ENCODE data around the gene BBX.

The BBX gene

DNA sequence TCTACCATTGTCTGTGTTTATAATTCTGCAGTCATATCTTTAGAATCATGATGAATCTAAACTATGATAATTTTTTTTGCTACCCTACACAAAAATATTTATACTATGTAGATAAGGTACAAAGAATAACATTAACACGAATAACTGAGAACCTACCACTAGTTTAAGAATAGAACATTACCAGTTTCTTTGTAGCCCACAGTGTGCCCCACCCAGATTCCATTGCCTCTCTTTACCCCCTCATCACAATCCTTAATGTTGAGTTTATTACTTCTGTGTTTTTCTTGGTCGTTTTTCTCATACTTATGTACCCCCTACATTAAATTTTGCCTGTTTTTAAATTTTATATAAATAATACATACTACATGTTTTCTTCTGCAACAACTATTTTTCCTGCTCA is 140.5 kb downstream of the BBX start:
- Histone ChIP-seq H3K36me3 (no peaks in the 10 kb centered on the region), H3K9me3 (no peaks in the 10 kb centered on the region), H3K27ac (peak overlapping the region; percentile 59 to 74), H3K4me1 (peaks cover 0 to 55% (median 14%) of the 10 kb centered on the region in 4 donors), H3K4me3 (no peak overlapping the region), H3K27me3 (no peaks in the 10 kb centered on the region)
- intact Hi-C loops (cut with DNase I; ENCODE audit: low total_unique reads): no loop called here
- TF ChIP-seq, protein P1, sequence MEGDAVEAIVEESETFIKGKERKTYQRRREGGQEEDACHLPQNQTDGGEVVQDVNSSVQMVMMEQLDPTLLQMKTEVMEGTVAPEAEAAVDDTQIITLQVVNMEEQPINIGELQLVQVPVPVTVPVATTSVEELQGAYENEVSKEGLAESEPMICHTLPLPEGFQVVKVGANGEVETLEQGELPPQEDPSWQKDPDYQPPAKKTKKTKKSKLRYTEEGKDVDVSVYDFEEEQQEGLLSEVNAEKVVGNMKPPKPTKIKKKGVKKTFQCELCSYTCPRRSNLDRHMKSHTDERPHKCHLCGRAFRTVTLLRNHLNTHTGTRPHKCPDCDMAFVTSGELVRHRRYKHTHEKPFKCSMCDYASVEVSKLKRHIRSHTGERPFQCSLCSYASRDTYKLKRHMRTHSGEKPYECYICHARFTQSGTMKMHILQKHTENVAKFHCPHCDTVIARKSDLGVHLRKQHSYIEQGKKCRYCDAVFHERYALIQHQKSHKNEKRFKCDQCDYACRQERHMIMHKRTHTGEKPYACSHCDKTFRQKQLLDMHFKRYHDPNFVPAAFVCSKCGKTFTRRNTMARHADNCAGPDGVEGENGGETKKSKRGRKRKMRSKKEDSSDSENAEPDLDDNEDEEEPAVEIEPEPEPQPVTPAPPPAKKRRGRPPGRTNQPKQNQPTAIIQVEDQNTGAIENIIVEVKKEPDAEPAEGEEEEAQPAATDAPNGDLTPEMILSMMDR (IDR thresholded peaks at IDR 0.05): no peak
- DNase-seq: no peak

GRCh38 chr3:107664614-107665013 is 141.9 kb downstream of the BBX start:
- Histone ChIP-seq H3K27me3 (no peaks in the 10 kb centered on the region), H3K27ac (peak overlapping the region; percentile 29 to 74), H3K4me3 (no peak overlapping the region), H3K36me3 (no peaks in the 10 kb centered on the region), H3K4me1 (peaks cover 0 to 66% (median 18%) of the 10 kb centered on the region in 4 donors), H3K9me3 (no peaks in the 10 kb centered on the region)
- DNase-seq: no peak
- intact Hi-C loops (cut with DNase I; ENCODE audit: low total_unique reads): no loop called here
- TF ChIP-seq, protein P1 (IDR thresholded peaks at IDR 0.05): no peak

DNA sequence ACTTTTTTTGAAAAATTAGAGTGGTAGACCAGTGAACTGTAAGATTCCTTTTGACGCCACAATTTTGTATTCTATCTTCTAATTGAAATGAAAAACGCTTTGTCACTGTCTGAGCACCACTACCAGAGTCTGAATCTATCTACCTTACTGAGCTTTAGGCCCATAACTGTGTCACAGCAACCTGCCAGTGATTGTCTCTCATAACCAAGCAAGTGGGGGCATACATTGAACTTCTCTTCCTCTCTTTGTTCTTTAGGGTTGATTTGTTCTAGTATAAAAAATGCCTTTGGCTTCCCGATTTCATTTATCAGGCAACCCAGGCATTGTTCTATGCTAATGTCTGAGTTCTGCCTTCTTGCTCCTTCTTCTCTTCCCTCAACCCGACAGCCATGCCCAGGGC is 142.6 kb downstream of the BBX start:
- Histone ChIP-seq H3K4me3 (no peak overlapping the region), H3K36me3 (no peaks in the 10 kb centered on the region), H3K4me1 (peaks cover 0 to 72% (median 18%) of the 10 kb centered on the region in 4 donors), H3K9me3 (no peaks in the 10 kb centered on the region), H3K27me3 (no peaks in the 10 kb centered on the region), H3K27ac (peak overlapping the region; percentile 29 to 74)
- DNase-seq: no peak
- TF ChIP-seq, protein P1 (IDR thresholded peaks at IDR 0.05): no peak
- intact Hi-C loops (cut with DNase I; ENCODE audit: low total_unique reads): no loop called here

DNA sequence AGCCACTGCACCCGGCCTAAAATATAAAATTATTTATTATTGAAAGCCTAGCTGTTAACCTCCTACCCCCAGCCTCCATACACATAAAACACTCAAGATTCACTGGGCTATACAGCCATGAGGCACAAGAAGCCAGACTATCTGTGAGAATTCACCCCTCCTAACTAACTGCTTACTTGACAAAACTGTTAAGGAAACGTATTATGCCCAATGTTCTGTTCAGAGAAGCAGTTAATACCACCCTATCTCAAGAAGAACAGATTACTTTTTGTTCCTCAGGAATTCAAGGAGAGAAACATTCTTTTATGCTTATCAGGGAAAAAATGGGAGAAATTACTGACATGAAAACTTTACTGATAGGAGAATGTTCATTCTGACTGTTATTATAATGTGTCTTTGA is 144.1 kb downstream of the BBX start:
- no peak for DNase-seq
- TF ChIP-seq, protein P1 (IDR thresholded peaks at IDR 0.05): no peak
- intact Hi-C loops (cut with DNase I; ENCODE audit: low total_unique reads): no loop called here
- no peaks in the 10 kb centered on the region for H3K36me3 ChIP-seq
- H3K4me1 ChIP-seq: peaks cover 0 to 65% (median 10%) of the 10 kb centered on the region in 4 donors
- H3K4me3 ChIP-seq: no peak overlapping the region
- no peak overlapping the region for H3K27ac ChIP-seq
- H3K27me3 ChIP-seq: no peaks in the 10 kb centered on the region
- H3K9me3 ChIP-seq: no peaks in the 10 kb centered on the region

DNA sequence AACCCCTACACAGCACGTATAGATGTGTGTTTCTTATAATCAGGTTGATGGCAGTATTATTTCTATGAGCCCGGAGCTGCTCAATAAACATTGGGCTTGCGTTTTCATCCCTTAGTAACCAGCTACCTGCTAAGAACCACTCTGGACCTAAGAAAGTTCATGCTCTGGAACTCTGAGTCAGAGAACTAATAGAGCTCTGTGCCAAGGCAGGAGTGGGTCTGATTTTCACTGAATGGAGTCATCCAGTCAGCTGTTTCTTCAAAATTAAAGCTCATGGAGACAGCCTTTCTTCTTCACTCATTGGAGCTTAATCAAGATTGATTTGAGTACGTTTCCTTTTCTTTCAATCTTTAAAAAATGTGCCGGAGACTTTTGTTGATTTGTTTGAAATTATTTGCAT is 145.7 kb downstream of the BBX start:
- H3K36me3 ChIP-seq: no peaks in the 10 kb centered on the region
- H3K27ac ChIP-seq: peak overlapping the region in 1 of 2 donors; percentile 5
- DNase-seq: no peak
- no peaks in the 10 kb centered on the region for H3K27me3 ChIP-seq
- intact Hi-C loops (cut with DNase I; ENCODE audit: low total_unique reads): no loop called here
- TF ChIP-seq, protein P1 (IDR thresholded peaks at IDR 0.05): no peak
- H3K4me1 ChIP-seq: peaks cover 0 to 53% (median 4%) of the 10 kb centered on the region in 4 donors
- no peaks in the 10 kb centered on the region for H3K9me3 ChIP-seq
- no peak overlapping the region for H3K4me3 ChIP-seq

GRCh38 chr3:107668963-107669362 is 146.2 kb downstream of the BBX start:
- DNase-seq: no peak
- Histone ChIP-seq H3K36me3 (no peaks in the 10 kb centered on the region), H3K4me3 (no peak overlapping the region), H3K9me3 (no peaks in the 10 kb centered on the region), H3K27me3 (no peaks in the 10 kb centered on the region), H3K4me1 (peaks cover 0 to 47% (median 4%) of the 10 kb centered on the region in 4 donors), H3K27ac (peak overlapping the region in 1 of 2 donors; percentile 10)
- intact Hi-C loops (cut with DNase I; ENCODE audit: low total_unique reads): no loop called here
- TF ChIP-seq, protein P1 (IDR thresholded peaks at IDR 0.05): no peak

All from tibial artery (tissue), 4 donors.